GM23248 (cell line): ENCODE measurements around the gene CACNA1C.

Experiments
- EZH2 ChIP-seq: fragments of 200-600 bp; sonication (generic); IDR thresholded peaks from 2 replicates; pipeline ENCODE4 v1.6.1; 2018; ENCODE audit warnings: antibody characterized with exemption, mild to moderate bottlenecking; ENCODE audit not compliant: insufficient read depth, poor library complexity, severe bottlenecking
- EZH2phosphoT487 ChIP-seq: fragments of 200-600 bp; sonication (generic); IDR thresholded peaks from 2 replicates; pipeline ENCODE4 v1.6.1; 2018; ENCODE audit warnings: antibody characterized with exemption, moderate library complexity, mild to moderate bottlenecking, low read depth; ENCODE audit not compliant: insufficient read depth

DNA sequence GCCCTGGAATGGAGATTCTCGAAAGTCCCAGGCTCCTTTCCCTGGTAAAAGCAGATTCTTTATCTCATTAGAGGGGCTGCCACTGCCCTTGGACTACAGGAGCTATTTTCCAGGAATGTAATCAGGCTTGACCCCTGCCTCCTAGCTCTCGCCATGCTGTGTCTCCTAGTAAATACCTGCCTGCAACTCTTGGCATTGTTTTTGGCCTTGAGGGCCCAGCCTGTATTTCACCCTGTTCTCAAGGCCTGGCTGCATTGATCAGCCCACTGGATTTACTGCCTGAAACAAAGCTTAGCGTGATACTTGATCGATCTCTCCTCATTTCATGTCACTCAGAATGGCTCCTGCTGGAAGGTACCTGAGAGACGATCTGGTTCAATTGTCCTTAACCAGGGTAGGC is 273.7 kb downstream of the CACNA1C start:
- no peak for TF ChIP-seq EZH2
- TF ChIP-seq EZH2phosphoT487: no peak
